Thyroid gland (tissue), 4 donors: ENCODE measurements around the gene COPE. TPM values are rescaled to one million over a fixed set of nuclear protein-coding genes. Genes with fewer than 3 reads are reported as not detected.

Experiments used
- DNase-seq, 2 donors: peaks; one replicate each; pipeline ENCODE4 v3.0.0-alpha.2; 2019
- H3K27ac ChIP-seq, 3 donors: fragments of 200-600 bp; sonication (generic); 1 replicate in 2 of 3; 2 replicates in 1 of 3; pipeline ENCODE4 v1.5.1; 2016 to 2019; ENCODE audit warnings: mild to moderate bottlenecking in 1 of 3, moderate library complexity in 1 of 3
- H3K27me3 ChIP-seq: fragments of 200-600 bp; sonication (generic); one replicate; pipeline ENCODE4 v1.5.1; 2019
- H3K36me3 ChIP-seq, 2 donors: fragments of 200-600 bp; sonication (generic); one replicate each; pipeline ENCODE4 v1.5.1; 2016 to 2019
- H3K4me1 ChIP-seq, 2 donors: fragments of 200-600 bp; sonication (generic); one replicate each; pipeline ENCODE4 v1.5.1; 2017 to 2019
- H3K4me3 ChIP-seq, 3 donors: fragments of 200-600 bp; sonication (generic); replicated peaks in 1 of 3; 1 replicate in 2 of 3; 2 replicates in 1 of 3; pipeline ENCODE4 v1.5.1; 2016; ENCODE audit warnings: mild to moderate bottlenecking in 1 of 3
- H3K9me3 ChIP-seq: fragments of 200-600 bp; sonication (generic); one replicate; pipeline ENCODE4 v1.5.1; 2017
- CTCF ChIP-seq, 6 experiments: fragments of 200-600 bp in 3 of 6; fragments of 450-650 bp in 3 of 6; sonication (generic) in 3 of 6; IDR thresholded peaks; one replicate each; pipeline ENCODE4 v1.5.1; 2016 to 2019; ENCODE audit warnings: antibody characterized with exemption in 6 of 6, mild to moderate bottlenecking in 2 of 6, inconsistent platforms in 1 of 6, moderate library complexity in 1 of 6
- POLR2A ChIP-seq, 2 donors: fragments of 450-650 bp; IDR thresholded peaks; one replicate each; pipeline ENCODE4 v1.6.1; 2017; ENCODE audit warnings: antibody characterized with exemption in 2 of 2, mild to moderate bottlenecking in 2 of 2, moderate library complexity in 1 of 2
- WGBS, 2 donors: methylation state at CpG; one replicate each; pipeline ENCODE4 v1.1.5; 2017; 5-methylcytosine and 5-hydroxymethylcytosine counted together
- intact Hi-C: fragments of 100-400 bp; cut with DNase I; formaldehyde crosslinking; loops from one replicate; pipeline ENCODE4 v1.15.1; 2023
- total RNA-seq, 4 donors: library from RNA; depleted of rRNA; stranded (reverse); fragments of >200 nt; gene quantifications; one replicate each; pipeline ENCODE4 v1.2.3, GENCODE V29; 2016

COPE gene
- total RNA-seq, 4 donors from 2014 or later: 192 to 405 (median 329) TPM

GRCh38 chr19:18865106-18865972 is 53.8 kb downstream of the COPE start:
- Histone ChIP-seq H3K27me3 (no peaks in the 10 kb centered on the region), H3K27ac (no peak overlapping the region), H3K36me3 (peaks cover 74 to 77% of the 10 kb centered on the region in 2 donors), H3K4me1 (peaks cover 0 to 4% of the 10 kb centered on the region in 2 donors), H3K4me3 (no peak overlapping the region), H3K9me3 (no peaks in the 10 kb centered on the region)
- TF ChIP-seq POLR2A (IDR thresholded peaks at IDR 0.05) (no peak), CTCF (IDR thresholded peaks at IDR 0.05) (no peak)
- DNase-seq: no peak
- intact Hi-C loops: no loop called here
- WGBS, 2 donors: 94% methylated on average over 13 of the region's 27 CpGs; no CpG with 5 or more reads in 1 of the 2 donors

DNA sequence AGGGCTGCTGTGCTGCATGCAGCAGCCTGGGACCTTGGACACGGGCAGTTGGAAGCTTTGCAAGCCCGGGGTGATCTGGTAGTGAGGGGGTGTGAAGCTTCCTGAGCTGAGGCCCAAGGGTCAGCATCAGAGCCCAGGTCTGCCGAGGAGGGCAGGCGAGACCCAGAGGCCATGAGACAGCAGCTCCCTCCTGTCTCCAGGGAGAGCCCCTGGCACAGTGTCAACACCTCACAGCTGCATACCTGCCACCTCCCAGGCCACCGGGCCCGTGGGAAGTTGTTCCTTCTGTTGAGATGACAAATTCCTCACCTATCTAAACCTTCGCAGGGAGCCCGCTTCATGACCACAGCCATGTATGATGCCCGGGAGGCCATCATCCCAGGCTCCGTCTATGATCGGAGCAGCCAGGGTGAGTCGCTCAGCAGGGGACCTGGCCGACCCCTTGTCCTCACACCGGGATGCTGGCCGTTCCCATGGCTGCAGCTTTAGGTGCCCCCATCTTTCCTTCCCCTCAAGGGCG is 55.3 kb downstream of the COPE start:
- WGBS, 2 donors: 84 to 90% methylated on average over 12 to 16 of the region's 16 CpGs
- no peak overlapping the region for H3K27ac ChIP-seq
- peaks cover 0 to 6% of the 10 kb centered on the region in 2 donors for H3K4me1 ChIP-seq
- no peak for TF ChIP-seq POLR2A (IDR thresholded peaks at IDR 0.05)
- TF ChIP-seq CTCF (IDR thresholded peaks at IDR 0.05): no peak
- intact Hi-C loops: no loop called here
- H3K4me3 ChIP-seq: no peak overlapping the region
- peaks cover 88 to 92% of the 10 kb centered on the region in 2 donors for H3K36me3 ChIP-seq
- H3K27me3 ChIP-seq: no peaks in the 10 kb centered on the region
- DNase-seq: no peak
- no peaks in the 10 kb centered on the region for H3K9me3 ChIP-seq

DNA sequence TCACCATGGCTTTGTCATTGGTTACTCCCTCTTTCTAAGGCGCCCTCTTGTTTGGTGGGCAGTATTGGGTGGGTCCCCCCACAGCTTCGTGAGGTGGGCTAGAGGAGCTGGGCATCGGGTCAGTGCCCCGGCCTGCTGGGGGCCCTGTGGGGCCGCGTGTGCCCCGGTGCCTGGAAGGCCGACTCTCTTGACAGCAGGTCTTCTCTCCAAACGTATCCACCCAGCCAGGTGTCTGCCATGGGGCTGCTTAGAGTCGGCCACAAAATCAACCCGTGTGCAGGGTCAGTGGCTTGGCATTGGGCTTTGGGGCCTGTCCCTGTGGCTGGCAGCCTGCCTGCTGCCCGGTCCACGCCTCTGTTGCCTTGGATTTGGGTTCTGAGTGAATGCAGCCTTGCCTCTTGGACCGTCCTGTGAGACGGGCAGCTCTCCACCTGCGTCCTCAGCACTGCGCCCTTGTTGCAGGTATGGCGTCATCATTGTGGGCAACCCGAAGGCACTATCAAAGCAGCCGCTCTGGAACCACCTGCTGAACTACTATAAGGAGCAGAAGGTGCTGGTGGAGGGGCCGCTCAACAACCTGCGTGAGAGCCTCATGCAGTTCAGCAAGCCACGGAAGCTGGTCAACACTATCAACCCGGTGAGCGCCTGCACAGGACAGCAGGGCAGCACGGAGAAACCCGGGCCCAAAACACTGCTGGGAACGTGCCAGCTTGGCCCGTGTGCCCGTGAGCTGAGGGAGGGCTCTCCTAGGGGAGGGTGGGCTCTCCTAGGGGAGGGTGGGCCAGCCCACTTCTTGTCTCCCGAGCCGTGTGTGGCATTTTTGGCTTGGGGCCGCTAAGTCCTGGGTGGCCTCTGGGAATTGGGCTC is 56.0 kb downstream of the COPE start:
- TF ChIP-seq POLR2A (IDR thresholded peaks at IDR 0.05): no peak
- no peak for TF ChIP-seq CTCF (IDR thresholded peaks at IDR 0.05)
- no peaks in the 10 kb centered on the region for H3K27me3 ChIP-seq
- H3K4me1 ChIP-seq: peaks cover 0 to 6% of the 10 kb centered on the region in 2 donors
- peaks cover 95 to 97% of the 10 kb centered on the region in 2 donors for H3K36me3 ChIP-seq
- intact Hi-C loops: no loop called here
- WGBS, 2 donors: 91 to 94% methylated on average over 25 of the region's 33 CpGs
- DNase-seq: no peak
- H3K4me3 ChIP-seq: no peak overlapping the region
- no peak overlapping the region for H3K27ac ChIP-seq
- H3K9me3 ChIP-seq: no peaks in the 10 kb centered on the region

- 91% methylated on average over 12 of the region's 12 CpGs for WGBS, 2 donors
- intact Hi-C loops: no loop called here
- Histone ChIP-seq H3K27ac (no peak overlapping the region), H3K4me1 (peaks cover 0 to 6% of the 10 kb centered on the region in 2 donors), H3K9me3 (no peaks in the 10 kb centered on the region), H3K27me3 (no peaks in the 10 kb centered on the region), H3K36me3 (peaks cover 97 to 98% of the 10 kb centered on the region in 2 donors), H3K4me3 (no peak overlapping the region)
- DNase-seq: no peak
- no peak for TF ChIP-seq POLR2A (IDR thresholded peaks at IDR 0.05)
- no peak for TF ChIP-seq CTCF (IDR thresholded peaks at IDR 0.05)
Measured at GRCh38 chr19:18861917-18862316, 57.3 kb downstream of the COPE start.
